Measurements from ENCODE around the gene SNCG.

SNCG gene

DNA sequence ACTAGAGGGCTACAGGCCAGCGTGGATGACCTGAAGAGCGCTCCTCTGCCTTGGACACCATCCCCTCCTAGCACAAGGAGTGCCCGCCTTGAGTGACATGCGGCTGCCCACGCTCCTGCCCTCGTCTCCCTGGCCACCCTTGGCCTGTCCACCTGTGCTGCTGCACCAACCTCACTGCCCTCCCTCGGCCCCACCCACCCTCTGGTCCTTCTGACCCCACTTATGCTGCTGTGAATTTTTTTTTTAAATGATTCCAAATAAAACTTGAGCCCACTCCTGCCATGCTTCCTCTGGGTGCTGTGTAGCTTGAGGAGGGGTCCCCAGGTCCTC lies 4.5 kb downstream of the SNCG start:
- ChIA-PET CTCF (interaction anchor here (1.1 to 1.6 kb wide), 5 partner anchors 17 to 274 kb away, joined by 3 to 6 read pairs (median 5); no protein-coding TSS in a partner anchor), POLR2A (no interaction called here)
- no peak for DNase-seq (ENCODE audit: low read depth, low spot score)
- TF ChIP-seq, protein P1, sequence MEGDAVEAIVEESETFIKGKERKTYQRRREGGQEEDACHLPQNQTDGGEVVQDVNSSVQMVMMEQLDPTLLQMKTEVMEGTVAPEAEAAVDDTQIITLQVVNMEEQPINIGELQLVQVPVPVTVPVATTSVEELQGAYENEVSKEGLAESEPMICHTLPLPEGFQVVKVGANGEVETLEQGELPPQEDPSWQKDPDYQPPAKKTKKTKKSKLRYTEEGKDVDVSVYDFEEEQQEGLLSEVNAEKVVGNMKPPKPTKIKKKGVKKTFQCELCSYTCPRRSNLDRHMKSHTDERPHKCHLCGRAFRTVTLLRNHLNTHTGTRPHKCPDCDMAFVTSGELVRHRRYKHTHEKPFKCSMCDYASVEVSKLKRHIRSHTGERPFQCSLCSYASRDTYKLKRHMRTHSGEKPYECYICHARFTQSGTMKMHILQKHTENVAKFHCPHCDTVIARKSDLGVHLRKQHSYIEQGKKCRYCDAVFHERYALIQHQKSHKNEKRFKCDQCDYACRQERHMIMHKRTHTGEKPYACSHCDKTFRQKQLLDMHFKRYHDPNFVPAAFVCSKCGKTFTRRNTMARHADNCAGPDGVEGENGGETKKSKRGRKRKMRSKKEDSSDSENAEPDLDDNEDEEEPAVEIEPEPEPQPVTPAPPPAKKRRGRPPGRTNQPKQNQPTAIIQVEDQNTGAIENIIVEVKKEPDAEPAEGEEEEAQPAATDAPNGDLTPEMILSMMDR (IDR thresholded peaks at IDR 0.05; ENCODE audit: insufficient read depth, low read length, missing control alignments) = no peak
- H3K4me3 ChIP-seq (ENCODE audit: low read depth, low read length) = no peak overlapping the region

DNA sequence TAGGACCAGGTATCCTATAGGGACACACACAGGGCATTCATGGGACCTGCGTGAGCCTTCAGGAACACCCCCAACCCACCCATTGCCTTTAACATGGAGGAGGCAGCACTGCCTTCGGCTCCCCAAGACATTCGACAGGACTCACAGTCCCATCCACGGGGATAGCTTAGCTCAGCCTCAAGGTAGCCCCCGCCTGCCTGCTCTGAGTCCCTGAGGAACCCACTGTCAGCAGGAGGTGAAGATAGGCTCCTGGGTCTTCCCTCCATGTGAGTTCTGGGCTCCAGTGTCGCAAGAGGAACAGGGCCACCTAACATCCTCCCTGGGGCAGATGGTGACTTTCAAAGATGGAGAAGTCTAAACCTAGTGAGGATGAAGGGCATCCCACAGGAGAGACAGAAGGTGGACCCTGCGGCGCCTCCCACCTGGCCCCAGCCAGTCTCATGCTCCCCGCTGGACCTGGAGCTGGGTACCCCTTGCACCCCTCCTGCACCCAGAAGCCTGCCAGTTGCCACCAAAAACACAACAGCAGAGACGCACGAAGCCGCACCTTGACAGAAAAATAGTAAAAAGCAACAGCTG lies 5.0 kb downstream of the SNCG start:
- no peak overlapping the region for H3K4me3 ChIP-seq (ENCODE audit: low read depth, low read length)
- CTCF ChIA-PET = interaction anchor here (0.8 to 1.6 kb wide), 6 partner anchors 17 to 275 kb away, joined by 3 to 6 read pairs (median 4); no protein-coding TSS in a partner anchor
- POLR2A ChIA-PET = no interaction called here
- TF ChIP-seq, protein P1 (IDR thresholded peaks at IDR 0.05; ENCODE audit: insufficient read depth, low read length, missing control alignments) = no peak
- no peak for DNase-seq (ENCODE audit: low read depth, low spot score)

DNA sequence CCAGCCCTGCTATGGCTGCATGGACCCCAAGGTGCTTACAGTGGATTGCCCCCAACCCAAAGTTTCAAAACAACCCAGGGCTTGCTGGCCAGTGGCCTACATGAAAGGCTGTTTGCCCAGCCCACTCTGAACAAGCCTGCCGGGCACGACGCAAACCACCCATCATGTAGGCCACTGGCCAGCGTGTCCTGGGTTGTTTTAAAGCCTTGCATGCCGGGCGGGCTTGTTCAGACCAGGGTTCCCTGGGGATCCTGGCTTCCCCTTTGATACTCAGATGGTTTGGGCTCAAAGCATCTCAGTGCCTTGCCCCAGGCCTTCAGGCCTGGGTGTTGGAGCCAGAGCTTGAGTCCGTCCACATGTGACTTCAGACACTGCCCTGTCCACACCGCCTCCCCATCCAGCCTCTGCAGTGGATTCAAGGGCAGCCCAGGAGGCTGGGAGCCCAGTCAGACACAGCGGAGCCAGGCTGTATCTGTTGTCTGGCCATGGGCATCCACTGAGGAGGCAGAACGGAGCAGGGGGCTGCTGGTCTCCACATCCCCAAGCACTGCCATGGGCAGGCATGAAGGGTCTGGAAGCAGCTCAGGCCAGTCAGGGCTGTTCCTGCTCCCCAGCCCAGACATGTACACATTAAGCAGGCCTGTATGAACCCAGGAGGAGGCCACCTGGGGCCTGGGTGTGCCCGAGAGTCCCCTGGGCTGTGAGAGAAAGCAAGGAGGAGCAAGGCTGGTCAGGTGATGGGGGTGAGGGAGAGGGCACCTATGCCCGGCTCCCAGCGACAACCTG lies 5.9 kb downstream of the SNCG start:
- no peak overlapping the region for H3K4me3 ChIP-seq (ENCODE audit: low read depth, low read length)
- ChIA-PET POLR2A (no interaction called here), CTCF (interaction anchor here (0.5 to 6.1 kb wide), 6 partner anchors 18 to 367 kb away, joined by 3 to 56 read pairs (median 4); no protein-coding TSS in a partner anchor)
- TF ChIP-seq, protein P1 (IDR thresholded peaks at IDR 0.05; ENCODE audit: insufficient read depth, low read length, missing control alignments) = no peak
- no peak for DNase-seq (ENCODE audit: low read depth, low spot score)

DNA sequence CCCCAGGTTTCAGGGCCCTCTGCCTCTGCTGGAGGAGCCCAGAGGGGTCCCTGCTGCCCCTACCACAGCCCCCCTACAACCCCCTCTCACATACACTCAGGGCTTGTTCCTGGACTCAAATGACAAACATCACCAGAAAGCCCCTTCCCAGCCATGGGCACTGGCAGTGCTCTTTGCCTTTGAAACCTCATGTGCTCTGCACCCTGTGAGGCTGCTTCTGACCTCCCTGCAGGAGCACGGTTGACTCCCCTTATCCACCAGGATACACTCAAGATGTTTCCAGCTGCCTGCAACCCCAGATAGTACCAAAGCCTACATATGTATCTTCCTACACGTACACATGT lies 6.4 kb downstream of the SNCG start:
- TF ChIP-seq, protein P1 (IDR thresholded peaks at IDR 0.05; ENCODE audit: insufficient read depth, low read length, missing control alignments) = no peak
- ChIA-PET CTCF (interaction anchor here (1.0 to 6.7 kb wide), 5 partner anchors 6 to 271 kb away, joined by 5 to 79 read pairs (median 24); partner anchors contain the start of genes MMRN2 and SNCG), POLR2A (no interaction called here)
- DNase-seq (ENCODE audit: low read depth, low spot score) = no peak
- H3K4me3 ChIP-seq (ENCODE audit: low read depth, low read length) = no peak overlapping the region

DNA sequence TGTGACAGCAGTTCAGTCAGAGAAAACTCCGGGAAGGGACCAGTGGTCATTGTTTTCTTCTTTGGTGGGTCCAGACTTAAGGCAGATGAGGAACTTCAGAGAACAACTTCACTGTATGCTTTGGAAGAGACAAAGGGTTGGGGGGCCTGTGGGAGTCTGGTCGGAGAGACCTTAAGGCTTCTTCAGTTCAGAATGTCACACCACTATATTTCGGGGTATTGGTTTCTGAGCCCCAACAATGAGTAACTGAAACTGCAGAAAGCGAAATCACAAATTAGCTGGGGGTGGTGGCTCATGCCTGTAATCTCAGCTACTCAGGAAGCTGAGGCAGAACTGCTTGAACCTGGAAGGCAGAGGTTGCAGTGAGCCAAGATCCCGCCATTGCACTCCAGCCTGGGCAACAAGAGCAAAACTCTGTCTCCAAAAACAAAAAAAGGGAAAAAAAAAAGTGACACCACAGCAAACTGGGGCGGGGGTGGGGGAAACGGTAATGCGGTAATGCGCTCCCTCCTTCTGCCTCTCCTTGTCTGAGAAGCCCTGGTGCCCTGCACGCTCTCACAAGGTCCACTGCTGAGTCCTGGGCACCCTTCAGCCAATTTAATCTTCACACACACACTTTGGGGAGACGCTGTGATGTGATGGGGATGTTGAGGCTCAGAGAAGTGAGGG lies 7.7 kb downstream of the SNCG start:
- ChIA-PET CTCF (interaction anchor here (0.7 to 6.7 kb wide), 17 partner anchors 8 to 325 kb away, joined by 3 to 79 read pairs (median 4); partner anchors contain the start of genes MMRN2 and SNCG), POLR2A (interaction anchor here (0.6 kb wide), 1 partner anchor 21 kb away, joined by 3 read pairs; no protein-coding TSS in a partner anchor)
- no peak for DNase-seq (ENCODE audit: low read depth, low spot score)
- no peak overlapping the region for H3K4me3 ChIP-seq (ENCODE audit: low read depth, low read length)
- TF ChIP-seq, protein P1 (IDR thresholded peaks at IDR 0.05; ENCODE audit: insufficient read depth, low read length, missing control alignments) = no peak
